Urothelium cell line (cell line): ENCODE results near the gene SMARCA4.

ENCODE experiments used
- DNase-seq: peaks from one replicate; pipeline ENCODE4 v3.0.0; 2011; ENCODE audit warnings: low spot score, mixed read lengths
- FAIRE-seq: peaks from 2 replicates; lab custom pipeline; 2011; peaks lifted over from hg19 to GRCh38; lab: Jason Lieb, UNC

The SMARCA4 gene

DNA sequence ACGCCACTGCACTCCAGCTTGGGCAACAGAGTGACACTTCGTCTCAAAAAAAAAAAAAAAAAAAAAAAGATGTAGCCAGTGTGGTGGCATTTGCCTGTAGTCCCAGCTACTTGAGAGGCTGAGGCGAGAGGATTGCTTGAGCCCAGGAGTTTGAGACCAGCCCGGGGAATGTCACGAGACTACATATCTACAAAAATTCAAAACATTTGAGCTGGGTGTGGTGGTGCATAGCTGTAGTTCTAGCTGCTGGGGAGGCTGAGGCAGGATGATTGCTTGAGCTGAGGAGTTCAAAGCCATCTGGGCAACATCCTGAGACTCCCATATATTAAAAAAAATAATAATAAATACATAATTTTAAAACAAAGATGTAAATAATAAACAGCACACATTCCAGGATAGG is 46.6 kb downstream of the SMARCA4 start:
- no peak for FAIRE-seq
- DNase-seq, result no peak

DNA sequence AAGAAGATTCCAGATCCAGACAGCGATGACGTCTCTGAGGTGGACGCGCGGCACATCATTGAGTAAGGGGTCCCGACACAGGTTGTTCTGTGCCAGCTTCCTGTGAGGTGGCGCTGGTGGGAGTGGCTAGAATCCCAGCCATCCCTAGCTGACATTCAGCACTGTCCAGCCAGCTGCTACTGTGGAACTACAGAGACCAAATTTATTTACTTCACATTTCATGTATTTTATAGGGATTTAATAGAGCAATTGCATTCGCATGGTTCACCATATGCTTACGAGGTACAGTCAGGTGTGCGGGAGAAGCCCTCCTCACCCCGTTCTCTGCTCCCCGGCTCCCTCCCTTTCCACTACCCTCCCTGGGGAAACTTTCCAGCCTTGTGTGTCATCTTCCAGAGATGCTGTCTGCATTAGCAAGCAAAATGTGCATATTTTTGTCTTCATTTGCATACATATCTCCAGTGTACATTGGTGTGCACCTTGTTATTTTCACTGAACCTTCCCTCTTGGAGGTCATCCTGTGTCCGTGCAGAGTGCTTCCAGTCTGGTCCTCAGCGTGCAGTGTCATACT is 47.2 kb downstream of the SMARCA4 start:
- FAIRE-seq (no peak), DNase-seq (no peak)

DNA sequence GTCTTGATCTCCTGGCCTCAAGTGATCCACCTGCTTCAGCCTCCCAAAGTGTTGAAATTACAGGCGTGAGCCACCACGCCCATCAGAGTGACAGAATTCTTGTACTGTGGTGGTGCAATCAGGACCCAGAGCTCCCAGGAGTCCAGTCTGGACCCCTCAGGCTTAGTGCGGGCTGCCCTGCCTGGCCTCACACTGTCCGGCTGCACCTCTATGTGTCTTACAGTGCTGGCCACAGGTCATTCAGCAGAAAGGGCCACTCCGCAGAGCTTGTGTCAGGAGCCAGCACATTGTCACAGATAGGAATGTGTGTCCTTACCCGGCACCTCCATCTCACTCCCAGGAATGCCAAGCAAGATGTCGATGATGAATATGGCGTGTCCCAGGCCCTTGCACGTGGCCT is 49.2 kb downstream of the SMARCA4 start:
- no peak for FAIRE-seq
- DNase-seq, result no peak

DNA sequence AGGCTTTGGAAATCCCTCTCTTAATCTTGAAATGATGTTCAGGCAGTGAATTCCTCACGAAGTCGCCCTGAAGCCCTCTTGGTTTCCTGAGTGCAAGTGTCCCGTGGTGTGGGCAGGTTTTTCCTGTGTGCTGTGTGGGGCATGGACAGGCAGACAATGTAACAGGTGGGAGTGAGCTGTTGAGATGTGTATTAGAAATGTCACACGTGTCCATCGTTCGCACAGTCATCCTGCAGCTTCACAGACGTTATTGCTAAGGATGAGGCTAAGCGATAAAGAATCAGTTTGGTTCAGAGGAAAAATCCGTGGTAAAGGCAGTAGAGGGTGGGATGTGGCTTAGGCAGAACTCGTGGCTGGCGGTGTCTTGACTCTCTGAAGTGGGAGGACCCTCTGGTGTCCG is 51.7 kb downstream of the SMARCA4 start:
- DNase-seq (no peak), FAIRE-seq (no peak)

DNA sequence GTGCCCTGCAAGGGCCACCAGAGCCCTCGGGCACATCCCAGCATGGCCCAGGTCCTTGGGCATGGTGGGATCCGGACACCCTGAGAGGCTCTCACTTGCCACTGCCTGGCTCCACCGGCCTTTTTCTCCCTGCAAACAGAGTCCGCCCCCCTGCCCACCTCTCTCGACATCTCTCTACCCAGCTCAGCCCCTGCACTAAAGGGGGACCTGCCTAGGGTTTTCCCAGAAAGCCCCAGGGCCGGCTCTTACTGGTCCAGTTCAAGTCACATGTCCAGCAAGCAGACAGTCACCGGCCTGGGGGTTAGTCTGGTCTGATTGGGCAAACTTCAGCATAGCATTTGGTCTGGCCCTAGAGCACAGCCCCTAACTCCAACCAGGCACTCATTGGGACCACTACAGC is 52.9 kb downstream of the SMARCA4 start:
- no peak for DNase-seq
- no peak for FAIRE-seq

DNA sequence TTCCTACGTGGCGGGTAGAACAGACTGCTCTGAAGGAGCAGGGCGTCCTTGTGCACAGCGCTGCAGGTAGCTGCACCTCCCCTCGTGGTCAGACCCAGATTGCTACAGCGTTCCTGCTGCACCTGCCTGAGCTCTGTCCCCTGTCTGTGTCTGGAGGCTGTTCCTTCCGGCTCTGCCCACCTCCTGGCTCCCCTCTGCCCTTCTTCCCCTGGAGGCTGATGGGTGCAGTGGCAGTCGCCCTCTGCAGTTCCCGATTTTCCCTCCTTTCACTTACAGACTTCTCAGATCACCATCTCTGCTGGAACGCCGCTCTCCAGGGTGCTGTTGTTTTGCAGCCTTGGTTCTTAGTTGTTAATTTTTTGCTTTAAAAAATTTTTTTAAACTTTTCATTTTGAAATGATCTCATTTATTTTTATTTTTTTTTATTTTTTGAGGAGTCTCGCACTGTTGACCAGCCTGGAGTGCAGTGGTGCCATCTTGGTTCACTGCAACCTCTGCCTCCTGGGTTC is 53.6 kb downstream of the SMARCA4 start:
- FAIRE-seq (no peak), DNase-seq (no peak)

DNA sequence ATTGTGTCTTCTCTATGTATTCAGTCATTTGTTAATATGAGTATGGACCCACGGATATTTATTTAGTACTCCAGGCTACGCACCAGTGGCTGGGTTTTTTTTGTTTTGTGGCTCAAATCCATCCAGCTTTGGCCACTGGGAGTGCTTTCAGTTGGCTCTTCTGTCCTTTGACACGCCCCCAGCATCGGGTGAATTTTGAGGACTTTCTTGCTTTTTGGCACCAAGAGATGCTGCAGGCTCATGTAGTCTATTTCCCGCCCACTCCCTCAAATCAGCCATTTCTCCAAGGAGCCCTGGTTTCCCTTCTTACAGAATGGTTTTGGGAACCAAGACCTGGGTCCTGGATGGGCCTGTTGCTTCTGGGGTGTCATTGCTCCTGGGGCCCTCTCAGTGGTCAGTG is 55.8 kb downstream of the SMARCA4 start:
- FAIRE-seq (no peak), DNase-seq (no peak)

DNA sequence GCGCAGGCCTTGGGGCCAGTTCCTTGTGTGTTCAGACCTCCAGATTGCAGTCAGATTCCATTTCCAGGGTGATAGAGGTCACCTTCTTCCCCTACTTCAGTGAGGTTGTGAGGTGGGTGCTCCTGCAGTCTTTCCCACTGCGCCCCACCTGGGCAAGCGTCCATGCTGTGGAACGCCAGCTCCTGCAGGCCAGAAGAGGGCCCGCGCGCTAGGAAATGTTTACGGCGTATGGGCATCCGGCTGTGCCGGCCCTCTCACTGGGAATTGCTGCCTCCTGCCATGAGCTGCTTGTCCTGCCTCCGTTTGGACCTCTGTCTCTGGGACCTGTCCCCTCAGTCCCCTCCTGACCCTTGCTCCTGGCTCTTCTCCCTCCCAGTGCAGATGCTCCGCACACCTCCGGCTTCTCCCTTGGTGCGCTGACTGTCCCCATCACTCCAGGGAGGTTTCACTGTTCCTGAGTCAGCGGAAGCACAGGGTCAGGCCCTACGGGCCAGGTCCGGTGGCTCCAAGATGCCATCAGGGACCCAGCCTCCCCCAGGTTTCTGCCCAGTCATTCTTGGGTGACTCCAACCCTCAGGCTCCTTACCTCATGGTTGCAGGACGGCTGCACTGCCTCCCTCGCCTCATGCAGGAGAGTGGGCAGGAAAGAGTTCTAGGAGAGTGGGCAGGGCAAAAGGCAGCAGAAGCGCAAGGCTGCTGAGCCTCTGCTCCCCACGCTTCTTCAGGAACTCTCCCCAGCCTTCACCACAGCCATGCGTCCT is 56.6 kb downstream of the SMARCA4 start:
- FAIRE-seq, result no peak

DNA sequence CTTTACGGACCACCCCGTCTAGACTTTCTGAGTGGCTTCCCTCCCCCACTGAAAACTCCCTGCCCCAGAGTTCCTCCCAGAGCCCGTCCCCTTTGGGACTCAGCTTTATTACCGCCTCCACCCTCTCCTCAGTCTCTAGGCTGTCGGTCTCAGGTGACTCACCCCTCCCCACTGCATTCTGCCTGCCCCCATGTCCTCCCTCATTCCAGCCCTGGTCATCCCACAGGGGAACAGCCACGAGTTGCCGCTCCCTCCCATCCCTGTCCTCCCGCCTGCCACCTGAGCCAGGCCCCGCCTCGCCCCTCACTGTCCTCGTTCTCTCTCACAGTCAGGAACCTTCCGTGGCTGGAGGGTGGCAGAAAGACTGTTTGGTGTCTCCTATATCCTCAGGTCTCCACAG is 57.3 kb downstream of the SMARCA4 start:
- FAIRE-seq (no peak), DNase-seq (peak; percentile 23)

More for the DNA sequence above, 56.6 kb downstream of the SMARCA4 start:
- no peak for DNase-seq

DNA sequence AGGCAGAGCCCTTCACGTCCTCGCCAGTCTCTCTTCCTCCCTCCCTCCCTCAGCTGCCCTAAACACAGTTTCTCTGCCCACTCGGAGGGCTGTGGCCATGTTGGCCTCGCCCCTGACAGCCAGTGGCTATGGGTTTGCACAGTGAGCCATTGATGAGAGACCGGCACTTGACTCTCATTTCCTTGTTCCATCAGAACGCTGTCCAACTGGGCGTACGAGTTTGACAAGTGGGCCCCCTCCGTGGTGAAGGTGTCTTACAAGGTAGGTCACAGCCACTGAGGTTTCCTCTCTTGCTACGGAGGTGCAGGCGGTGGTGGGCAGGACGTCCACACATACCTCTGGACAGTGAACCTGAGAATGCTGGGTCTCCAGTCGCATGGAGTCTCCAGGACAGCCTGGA is 57.9 kb downstream of the SMARCA4 start:
- no peak for FAIRE-seq
- no peak for DNase-seq

DNA sequence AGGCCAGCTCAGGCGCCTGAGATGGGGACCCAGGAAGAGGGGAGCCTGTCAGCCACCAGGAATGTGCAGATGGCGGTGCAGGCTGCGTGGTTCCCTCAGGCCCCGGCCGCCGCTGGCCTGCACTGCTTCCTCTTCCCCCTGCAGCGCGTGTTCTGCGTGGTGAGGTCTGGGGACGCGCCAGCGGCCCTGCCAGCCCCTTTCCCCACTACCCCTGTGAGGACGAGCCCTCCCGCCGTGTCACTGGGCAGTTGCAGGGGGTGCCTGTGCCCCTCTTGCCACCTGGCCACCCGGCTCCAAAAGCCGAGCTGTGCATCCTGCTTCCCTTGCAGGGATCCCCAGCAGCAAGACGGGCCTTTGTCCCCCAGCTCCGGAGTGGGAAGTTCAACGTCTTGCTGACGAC is 58.4 kb downstream of the SMARCA4 start:
- DNase-seq (no peak), FAIRE-seq (no peak)

DNA sequence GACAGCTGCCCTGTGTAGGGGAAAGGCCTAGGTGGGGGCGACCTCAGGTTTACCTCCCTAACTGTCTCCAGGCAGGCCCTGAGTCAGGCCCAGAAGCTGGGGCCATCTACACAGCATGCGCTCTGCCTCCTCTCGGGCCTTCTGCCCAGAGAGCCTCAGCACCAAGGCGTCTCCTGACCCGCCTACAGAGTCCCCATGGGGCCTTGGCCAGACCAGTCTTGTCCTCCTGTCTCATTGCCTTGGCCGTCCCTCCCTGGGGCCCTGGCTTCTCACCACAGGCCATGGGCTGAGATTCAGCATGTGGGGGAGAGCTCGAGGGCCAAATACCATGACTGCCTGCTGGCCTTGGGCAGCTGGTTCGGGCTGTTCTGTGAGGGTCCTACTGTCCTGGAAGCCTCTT is 59.0 kb downstream of the SMARCA4 start:
- FAIRE-seq (no peak), DNase-seq (no peak)

DNA sequence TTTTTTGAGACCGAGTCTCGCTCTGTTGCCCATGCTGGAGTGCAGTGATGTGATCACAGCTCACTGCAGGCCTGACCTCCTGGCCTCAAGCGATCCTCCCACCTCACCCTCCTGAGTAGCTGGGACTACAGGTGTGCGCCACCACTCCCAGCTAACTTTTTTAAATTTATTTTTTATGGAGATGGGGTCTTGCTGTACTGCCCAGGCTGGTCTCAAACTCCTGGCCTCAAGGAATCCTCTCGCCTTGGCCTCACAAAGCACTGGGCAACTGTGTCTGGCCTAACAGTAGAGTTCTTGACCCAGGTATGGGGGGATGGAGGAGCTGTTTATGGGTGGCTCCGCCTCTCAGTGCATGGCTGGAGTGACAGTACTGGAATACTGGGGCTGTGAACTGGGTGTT is 59.6 kb downstream of the SMARCA4 start:
- no peak for FAIRE-seq
- DNase-seq, result no peak

DNA sequence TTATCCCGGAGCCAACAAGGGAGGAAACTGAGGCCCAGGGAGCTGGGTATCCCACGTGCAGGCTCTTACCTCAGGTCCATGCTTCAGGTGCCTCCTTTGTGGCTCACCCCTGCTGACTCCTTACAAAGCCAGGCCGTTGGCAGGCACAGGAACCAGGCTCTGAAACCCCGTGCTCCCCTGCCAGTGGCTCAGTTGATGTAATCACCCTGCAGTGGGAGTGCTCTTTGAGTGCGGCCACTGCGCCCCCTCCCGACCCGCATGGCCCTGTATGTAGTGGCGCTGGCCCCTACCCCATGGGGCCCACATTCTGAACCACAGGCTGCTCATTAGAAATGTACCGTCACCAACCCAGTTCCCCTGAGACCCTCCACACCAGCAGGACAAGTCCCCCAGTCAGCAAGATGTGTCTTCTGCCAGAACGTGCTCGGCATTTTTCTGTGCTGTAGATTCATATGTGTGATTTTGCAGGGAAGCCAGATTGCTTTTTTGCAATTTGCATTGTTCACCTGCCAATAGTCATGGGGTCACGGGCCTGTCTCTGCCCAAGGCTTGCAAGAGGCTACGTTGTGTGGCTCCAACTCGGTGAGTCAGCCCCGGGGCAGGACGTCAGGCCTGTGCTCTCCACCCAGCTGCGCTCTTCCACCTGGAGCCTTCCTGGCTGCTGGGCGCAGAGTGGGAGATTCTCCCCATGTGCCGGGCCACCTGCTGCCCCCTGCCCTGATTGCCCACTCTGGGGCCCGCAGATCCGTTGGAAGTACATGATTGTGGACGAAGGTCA is 60.3 kb downstream of the SMARCA4 start:
- DNase-seq, result no peak
- FAIRE-seq, result no peak

DNA sequence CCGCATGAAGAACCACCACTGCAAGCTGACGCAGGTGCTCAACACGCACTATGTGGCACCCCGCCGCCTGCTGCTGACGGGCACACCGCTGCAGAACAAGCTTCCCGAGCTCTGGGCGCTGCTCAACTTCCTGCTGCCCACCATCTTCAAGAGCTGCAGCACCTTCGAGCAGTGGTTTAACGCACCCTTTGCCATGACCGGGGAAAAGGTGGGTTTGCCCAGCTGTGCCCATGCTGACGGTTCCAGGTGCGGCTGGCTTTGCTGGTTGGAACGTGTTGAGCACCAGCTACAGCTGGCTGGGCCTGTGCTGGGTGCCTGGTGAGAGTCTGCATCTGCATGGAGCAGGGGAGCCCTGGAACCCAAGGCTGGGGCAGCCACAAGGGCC is 60.9 kb downstream of the SMARCA4 start:
- no peak for FAIRE-seq
- no peak for DNase-seq

DNA sequence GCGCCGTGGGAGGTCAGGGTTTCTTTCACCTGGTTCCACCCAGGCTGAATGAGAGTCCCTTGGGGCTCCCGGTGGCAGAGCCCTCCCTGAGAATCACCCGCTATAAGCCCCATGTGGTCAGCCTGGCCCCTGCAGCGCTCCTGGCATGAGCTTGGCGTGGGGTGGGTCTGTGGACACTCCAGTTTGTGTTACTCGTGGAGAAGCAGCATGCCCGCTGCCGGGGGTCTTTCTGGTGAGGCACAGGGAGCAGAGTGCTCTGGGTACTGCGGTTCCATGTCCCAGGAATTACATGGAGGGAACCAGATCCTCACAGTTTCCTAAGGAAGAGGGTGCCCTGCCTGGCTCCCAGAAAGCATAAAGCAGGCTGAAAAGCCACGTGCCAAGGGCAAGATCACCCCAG is 62.2 kb downstream of the SMARCA4 start:
- FAIRE-seq, result no peak
- DNase-seq, result no peak

DNA sequence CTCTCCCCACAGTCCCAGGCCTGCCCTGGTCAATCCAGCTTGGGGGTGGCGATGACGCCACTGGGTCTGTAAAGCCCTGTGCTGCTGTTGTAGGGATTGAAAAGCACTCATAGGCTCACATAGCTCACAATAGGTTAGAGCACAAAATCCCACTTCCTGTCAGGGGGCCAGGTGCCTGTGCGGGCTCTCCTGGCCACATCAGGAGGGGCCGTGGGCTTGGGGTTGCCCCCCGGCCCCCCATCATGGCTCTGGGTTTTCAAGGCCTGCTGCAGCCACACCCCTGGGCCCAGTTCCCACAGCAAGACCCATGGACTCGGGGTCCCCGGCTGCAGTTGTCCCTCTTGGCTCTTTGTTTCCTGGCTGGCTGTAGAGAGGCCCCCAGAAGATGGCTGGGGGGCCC is 62.9 kb downstream of the SMARCA4 start:
- FAIRE-seq, result no peak
- no peak for DNase-seq

DNA sequence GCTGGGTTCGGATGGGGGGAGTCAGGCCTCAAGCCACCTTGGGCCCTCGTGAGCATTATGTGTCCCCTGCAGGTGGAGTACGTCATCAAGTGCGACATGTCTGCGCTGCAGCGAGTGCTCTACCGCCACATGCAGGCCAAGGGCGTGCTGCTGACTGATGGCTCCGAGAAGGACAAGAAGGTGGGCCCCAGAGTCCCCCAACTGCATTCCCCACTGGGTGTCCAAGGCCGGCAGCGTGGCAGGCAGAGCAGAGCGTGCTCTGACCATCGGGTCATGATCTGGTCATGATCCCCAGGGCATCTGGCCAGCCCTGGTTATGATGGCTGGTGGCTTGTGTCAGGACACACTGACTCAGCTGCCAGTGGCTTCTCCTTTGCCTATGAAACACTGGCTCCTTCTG is 63.4 kb downstream of the SMARCA4 start:
- no peak for FAIRE-seq
- no peak for DNase-seq

DNA sequence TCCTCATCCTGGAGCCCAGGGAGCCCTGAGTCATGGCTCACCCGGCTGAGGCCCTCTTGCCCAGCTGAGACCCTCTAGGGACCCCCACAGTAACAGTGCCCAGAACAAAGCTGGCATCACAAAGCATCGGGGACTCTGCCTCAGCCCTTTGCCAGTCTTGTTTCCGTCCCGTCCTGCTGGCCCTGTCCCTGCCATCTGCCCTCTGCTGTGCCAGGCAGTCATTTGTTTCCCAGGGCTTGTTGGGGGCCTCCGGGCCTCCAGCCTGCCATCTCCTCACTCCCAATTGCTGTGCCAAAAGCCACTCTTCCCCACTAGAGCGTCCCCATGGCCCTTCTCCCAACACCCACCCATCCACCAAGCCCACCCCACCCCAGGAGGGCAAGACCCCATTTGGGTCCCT is 64.2 kb downstream of the SMARCA4 start:
- DNase-seq (no peak), FAIRE-seq (no peak)

DNA sequence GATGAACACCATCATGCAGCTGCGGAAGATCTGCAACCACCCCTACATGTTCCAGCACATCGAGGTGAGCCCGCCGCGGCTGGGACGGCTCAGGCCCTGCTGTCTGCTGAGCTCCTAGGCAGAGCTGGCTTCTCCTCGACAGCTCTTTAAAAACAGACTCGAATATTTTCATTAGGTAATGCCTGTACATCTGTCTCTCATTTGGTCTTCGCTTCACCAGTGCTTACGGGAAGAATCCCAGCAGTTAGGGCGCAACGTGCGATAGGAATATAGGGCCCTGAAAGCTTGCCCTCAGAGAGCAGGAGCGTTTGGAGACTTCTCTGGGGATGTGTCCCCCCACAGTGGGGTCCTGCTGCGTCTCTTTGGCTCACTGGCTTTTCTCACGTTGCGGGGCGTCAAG is 64.6 kb downstream of the SMARCA4 start:
- FAIRE-seq, result no peak

DNA sequence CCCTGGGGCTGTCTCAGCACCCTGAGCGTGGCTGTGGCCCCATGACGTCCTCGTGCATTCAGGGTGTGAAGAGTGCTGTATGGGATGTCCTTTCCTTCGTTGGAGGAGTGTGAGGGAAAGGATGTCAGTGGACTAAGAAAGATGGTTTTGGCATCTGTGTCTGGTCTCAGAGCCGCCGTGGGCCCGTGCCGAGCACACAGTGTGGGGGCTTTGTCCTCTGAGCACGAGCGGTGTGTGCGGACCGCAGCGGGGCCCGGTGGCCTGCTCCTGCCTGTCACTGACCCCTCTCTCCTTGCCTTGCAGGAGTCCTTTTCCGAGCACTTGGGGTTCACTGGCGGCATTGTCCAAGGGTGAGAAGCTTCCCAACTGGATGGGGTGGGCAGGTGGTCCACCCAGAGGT is 65.2 kb downstream of the SMARCA4 start:
- no peak for FAIRE-seq
- DNase-seq, result no peak

More for the DNA sequence above, 64.6 kb downstream of the SMARCA4 start:
- DNase-seq, result no peak

DNA sequence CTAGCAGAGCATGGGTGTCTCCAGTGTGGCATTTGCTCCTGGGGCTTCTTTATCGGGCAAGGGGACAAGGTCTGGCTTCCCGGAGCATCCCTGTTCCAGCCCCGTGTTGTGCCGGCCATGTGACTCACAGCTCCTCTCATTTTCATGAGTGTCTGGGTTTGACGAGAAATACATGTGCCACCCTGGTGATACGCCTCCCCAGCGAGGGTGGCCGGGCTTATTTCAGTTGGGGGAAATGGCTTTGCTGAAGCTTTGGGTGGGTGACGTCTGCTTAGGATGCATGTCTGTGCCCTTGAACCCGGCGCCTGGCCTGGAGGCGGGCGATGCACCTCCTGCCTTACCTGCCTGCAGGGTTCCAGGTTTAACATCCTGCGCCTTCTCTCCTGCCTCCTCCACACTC is 66.6 kb downstream of the SMARCA4 start:
- DNase-seq, result no peak
- no peak for FAIRE-seq
